Peyer's patch (tissue), 4 donors: ENCODE results near the gene XPNPEP2.

Experiments
- CTCF ChIP-seq, 6 experiments: fragments of 450-650 bp in 4 of 6; fragments of 200-600 bp in 2 of 6; sonication (generic) in 1 of 6; IDR thresholded peaks; one replicate each; pipeline ENCODE4 v1.5.1; 2017 to 2019; ENCODE audit warnings: antibody characterized with exemption in 6 of 6, mild to moderate bottlenecking in 3 of 6, moderate library complexity in 1 of 6
- POLR2A ChIP-seq, 2 donors: fragments of 450-650 bp; IDR thresholded peaks; one replicate each; pipeline ENCODE4 v1.5.1; 2017; ENCODE audit warnings: antibody characterized with exemption in 2 of 2, mild to moderate bottlenecking in 2 of 2, moderate library complexity in 2 of 2

- TF ChIP-seq CTCF (IDR thresholded peaks at IDR 0.05), result no peak
- TF ChIP-seq POLR2A (IDR thresholded peaks at IDR 0.05), result no peak
Measured at GRCh38 chrX:129748305-129748704, 9.5 kb downstream of the XPNPEP2 start.
